Measurements from ENCODE around the gene TLR5.

TLR5 gene

DNA sequence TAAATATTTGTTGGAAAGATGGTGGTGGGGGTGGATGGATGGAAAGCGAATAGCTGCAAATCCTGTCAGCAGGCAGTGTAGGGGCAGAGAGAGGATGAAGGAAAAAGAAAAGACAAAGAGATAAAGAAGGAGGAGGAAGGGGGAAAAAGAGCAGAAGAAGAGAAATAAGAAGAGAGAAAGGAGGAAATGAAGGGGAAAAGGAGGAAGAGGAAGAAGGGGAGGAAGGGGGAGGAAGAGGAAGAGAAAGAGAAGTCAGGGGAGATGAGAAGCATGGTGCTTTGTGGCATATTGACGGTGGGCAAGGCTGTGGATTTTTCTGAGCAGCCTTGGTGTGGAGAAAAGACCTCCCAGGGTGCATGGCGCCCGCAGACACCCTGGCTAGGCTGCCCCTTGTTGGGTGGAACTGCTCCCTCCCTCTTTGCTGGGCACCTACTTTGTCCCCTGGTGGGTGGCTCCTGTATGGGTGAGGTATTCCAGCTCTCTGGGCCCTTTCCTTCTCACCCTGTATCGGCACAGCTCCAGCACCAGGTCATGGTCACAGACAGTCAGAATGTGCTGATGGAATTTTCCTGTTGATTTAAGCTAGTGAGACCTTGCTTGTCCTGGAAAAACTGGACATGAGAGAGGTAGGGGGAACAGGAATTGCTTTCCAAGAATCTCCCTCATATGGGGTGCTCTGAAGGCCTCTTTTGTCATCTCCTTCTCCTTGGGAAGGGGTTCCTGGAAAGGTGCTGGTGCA, 45.7 kb upstream of the TLR5 start:
- Histone ChIP-seq H3K36me3 (replicated peaks; ENCODE audit: low read depth, low read length) (no peaks in the 10 kb centered on the region), H4K20me1 (ENCODE audit: insufficient read depth, low read length) (no peaks in the 10 kb centered on the region), H3K4me3 (ENCODE audit: low read length) (no peak overlapping the region), H2AFZ (ENCODE audit: low read depth, low read length) (no peak overlapping the region), H3K4me1 (ENCODE audit: low read length) (0 out of 2 replicates have a peak, but pooled peaks cover 3% of the 10 kb centered on the region), H3K9ac (ENCODE audit: low read length) (no peak overlapping the region), H3K9me3 (ENCODE audit: insufficient read depth, low read length) (no peaks in the 10 kb centered on the region), H3K79me2 (ENCODE audit: low read length) (no peaks in the 10 kb centered on the region), H3K27me3 (ENCODE audit: low read depth, low read length) (peaks cover 31% of the 10 kb centered on the region), H3K27ac (ENCODE audit: low read length) (no peak overlapping the region), H3K4me2 (ENCODE audit: low read length) (no peak overlapping the region)
- TF ChIP-seq, protein P1, sequence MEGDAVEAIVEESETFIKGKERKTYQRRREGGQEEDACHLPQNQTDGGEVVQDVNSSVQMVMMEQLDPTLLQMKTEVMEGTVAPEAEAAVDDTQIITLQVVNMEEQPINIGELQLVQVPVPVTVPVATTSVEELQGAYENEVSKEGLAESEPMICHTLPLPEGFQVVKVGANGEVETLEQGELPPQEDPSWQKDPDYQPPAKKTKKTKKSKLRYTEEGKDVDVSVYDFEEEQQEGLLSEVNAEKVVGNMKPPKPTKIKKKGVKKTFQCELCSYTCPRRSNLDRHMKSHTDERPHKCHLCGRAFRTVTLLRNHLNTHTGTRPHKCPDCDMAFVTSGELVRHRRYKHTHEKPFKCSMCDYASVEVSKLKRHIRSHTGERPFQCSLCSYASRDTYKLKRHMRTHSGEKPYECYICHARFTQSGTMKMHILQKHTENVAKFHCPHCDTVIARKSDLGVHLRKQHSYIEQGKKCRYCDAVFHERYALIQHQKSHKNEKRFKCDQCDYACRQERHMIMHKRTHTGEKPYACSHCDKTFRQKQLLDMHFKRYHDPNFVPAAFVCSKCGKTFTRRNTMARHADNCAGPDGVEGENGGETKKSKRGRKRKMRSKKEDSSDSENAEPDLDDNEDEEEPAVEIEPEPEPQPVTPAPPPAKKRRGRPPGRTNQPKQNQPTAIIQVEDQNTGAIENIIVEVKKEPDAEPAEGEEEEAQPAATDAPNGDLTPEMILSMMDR (IDR thresholded peaks at IDR 0.05; ENCODE audit: low read depth, low read length) = no peak
- TF ChIP-seq EZH2phosphoT487 (IDR thresholded peaks at IDR 0.05; ENCODE audit: low read depth) = no peak

DNA sequence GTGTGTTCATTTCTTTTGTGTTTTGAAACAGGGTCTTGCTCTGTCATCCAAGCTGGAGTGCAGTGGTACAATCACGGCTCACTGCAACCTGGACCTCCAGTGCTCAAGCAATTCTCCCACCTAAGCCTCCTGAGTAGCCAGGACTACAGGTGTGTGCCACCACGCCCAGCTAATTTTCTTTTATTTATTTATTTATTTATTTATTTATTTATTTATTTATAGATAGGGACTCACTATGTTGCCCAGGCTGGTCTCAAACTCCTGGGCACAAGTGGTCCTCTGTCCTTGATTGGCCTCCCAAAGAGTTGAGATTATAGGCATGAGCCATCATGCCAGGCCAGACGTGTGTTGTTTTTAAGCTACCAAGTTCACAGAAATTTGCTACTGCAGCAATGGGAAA, 43.8 kb upstream of the TLR5 start:
- Histone ChIP-seq H2AFZ (ENCODE audit: low read depth, low read length) (no peak overlapping the region), H3K27ac (ENCODE audit: low read length) (no peak overlapping the region), H4K20me1 (ENCODE audit: insufficient read depth, low read length) (no peaks in the 10 kb centered on the region), H3K9me3 (ENCODE audit: insufficient read depth, low read length) (no peaks in the 10 kb centered on the region), H3K27me3 (ENCODE audit: low read depth, low read length) (peaks cover 45% of the 10 kb centered on the region), H3K4me1 (ENCODE audit: low read length) (0 out of 2 replicates have a peak, but pooled peaks cover 3% of the 10 kb centered on the region), H3K36me3 (replicated peaks; ENCODE audit: low read depth, low read length) (no peaks in the 10 kb centered on the region), H3K4me2 (ENCODE audit: low read length) (no peak overlapping the region), H3K79me2 (ENCODE audit: low read length) (no peaks in the 10 kb centered on the region), H3K9ac (ENCODE audit: low read length) (no peak overlapping the region), H3K4me3 (ENCODE audit: low read length) (no peak overlapping the region)
- TF ChIP-seq, protein P1 (IDR thresholded peaks at IDR 0.05; ENCODE audit: low read depth, low read length) = no peak
- TF ChIP-seq EZH2phosphoT487 (IDR thresholded peaks at IDR 0.05; ENCODE audit: low read depth) = no peak

DNA sequence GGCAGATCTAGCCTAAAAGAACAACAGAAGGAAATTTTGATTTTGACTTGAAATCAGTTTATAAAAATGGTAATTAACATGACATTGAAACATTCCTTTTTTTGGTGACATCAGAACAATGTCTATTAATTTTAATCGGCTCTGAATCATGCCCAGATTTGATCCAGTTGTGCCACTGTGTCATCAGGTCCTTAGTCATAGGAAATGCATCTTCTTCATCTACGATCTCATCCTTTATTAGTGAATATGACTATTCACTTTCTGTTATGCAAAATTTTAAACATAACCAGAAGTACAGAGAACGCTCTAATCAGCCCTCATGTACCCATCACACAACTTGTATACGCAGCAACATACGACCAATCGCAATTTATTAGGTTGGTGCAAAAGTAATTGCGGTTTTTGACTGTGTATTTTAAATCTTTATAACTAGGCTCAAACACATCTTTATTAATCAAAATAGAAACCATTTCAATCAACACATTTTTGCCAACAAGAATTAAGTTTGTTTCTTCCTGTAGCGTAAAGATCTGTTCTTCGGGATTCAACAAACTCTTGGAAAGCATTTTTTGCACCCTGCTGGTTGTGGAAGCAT, 40.3 kb upstream of the TLR5 start:
- no peak overlapping the region for H3K4me3 ChIP-seq (ENCODE audit: low read length)
- no peaks in the 10 kb centered on the region for H4K20me1 ChIP-seq (ENCODE audit: insufficient read depth, low read length)
- no peak overlapping the region for H3K9ac ChIP-seq (ENCODE audit: low read length)
- no peaks in the 10 kb centered on the region for H3K4me1 ChIP-seq (ENCODE audit: low read length)
- peaks cover 72% of the 10 kb centered on the region for H3K27me3 ChIP-seq (ENCODE audit: low read depth, low read length)
- H2AFZ ChIP-seq (ENCODE audit: low read depth, low read length) = no peak overlapping the region
- H3K36me3 ChIP-seq (replicated peaks; ENCODE audit: low read depth, low read length) = no peaks in the 10 kb centered on the region
- H3K4me2 ChIP-seq (ENCODE audit: low read length) = no peak overlapping the region
- TF ChIP-seq EZH2phosphoT487 (IDR thresholded peaks at IDR 0.05; ENCODE audit: low read depth) = no peak
- TF ChIP-seq, protein P1 (IDR thresholded peaks at IDR 0.05; ENCODE audit: low read depth, low read length) = no peak
- H3K9me3 ChIP-seq (ENCODE audit: insufficient read depth, low read length) = no peaks in the 10 kb centered on the region
- H3K27ac ChIP-seq (ENCODE audit: low read length) = no peak overlapping the region
- H3K79me2 ChIP-seq (ENCODE audit: low read length) = no peaks in the 10 kb centered on the region

DNA sequence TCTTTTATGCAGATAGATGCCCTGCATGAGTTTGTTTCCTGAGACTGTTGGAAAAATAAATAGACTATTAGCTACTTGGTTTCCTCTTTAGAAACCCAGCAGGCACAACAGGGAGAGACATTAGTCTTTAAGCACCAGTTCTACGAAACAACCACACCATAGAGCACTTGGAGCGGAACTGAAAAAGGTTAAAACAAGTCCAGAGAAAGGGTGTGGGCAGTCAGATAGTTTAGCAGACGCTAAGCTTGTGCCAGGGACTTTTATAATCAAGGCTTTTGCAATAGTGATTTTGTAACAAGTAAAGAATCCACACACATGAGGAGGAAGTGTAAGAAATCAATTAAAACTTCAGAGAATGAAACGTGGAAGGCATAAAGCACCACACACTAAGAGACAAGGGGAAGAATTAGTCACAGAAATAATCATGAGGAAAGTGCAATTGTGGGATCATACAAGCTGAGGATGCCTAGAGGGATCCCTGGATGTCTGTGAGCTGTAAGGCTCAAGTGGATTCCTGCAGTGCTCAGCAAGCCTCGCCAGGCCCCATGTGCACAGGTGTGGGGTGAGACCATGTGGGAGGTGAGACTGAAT, 37.8 kb upstream of the TLR5 start:
- Histone ChIP-seq H3K27ac (ENCODE audit: low read length) (no peak overlapping the region), H4K20me1 (ENCODE audit: insufficient read depth, low read length) (no peaks in the 10 kb centered on the region), H3K4me1 (ENCODE audit: low read length) (no peaks in the 10 kb centered on the region), H3K27me3 (ENCODE audit: low read depth, low read length) (peaks cover 60% of the 10 kb centered on the region), H3K36me3 (replicated peaks; ENCODE audit: low read depth, low read length) (no peaks in the 10 kb centered on the region), H3K9ac (ENCODE audit: low read length) (no peak overlapping the region), H2AFZ (ENCODE audit: low read depth, low read length) (no peak overlapping the region), H3K4me3 (ENCODE audit: low read length) (no peak overlapping the region), H3K4me2 (ENCODE audit: low read length) (no peak overlapping the region), H3K9me3 (ENCODE audit: insufficient read depth, low read length) (no peaks in the 10 kb centered on the region), H3K79me2 (ENCODE audit: low read length) (no peaks in the 10 kb centered on the region)
- no peak for TF ChIP-seq EZH2phosphoT487 (IDR thresholded peaks at IDR 0.05; ENCODE audit: low read depth)
- TF ChIP-seq, protein P1 (IDR thresholded peaks at IDR 0.05; ENCODE audit: low read depth, low read length) = no peak
